IMR-90 (cell line): Measurements from ENCODE around the gene HOOK1. TPM values are rescaled to one million over a fixed set of nuclear protein-coding genes. Genes with fewer than 3 reads are reported as not detected.

ENCODE experiments used
- ATAC-seq: fragments of 200-7000 bp; cut with Tn5 transposase; 2 replicates; pipeline ENCODE4 v1.9.1; 2020; ENCODE audit warnings: low read depth, mild to moderate bottlenecking, moderate library complexity
- BruUV-seq: library from RNA; stranded (reverse); fragments of 400-500 nt; replicated peaks from 2 replicates; lab custom pipeline; 2021; lab: Mats Ljungman, UMichigan
- CTCF ChIA-PET: fragments of 300-600 bp; formaldehyde crosslinking; extraction: SDS; loops from one replicate; lab custom pipeline; 2021; ENCODE audit warnings: antibody characterized with exemption; lab: Yijun Ruan, JAX
- POLR2A ChIA-PET: fragments of 300-600 bp; sonication (Branson Sonifier 250); formaldehyde crosslinking; loops from one replicate; lab custom pipeline; 2022; ENCODE audit warnings: antibody characterized with exemption; ENCODE audit not compliant: unreplicated experiment; lab: Charles Lee
- DNase-seq: peaks from one replicate; pipeline ENCODE4 v3.0.0; 2013
- H2AFZ ChIP-seq: replicated peaks from 2 replicates; pipeline ENCODE3; 2013; ENCODE audit warnings: low read length, mild to moderate bottlenecking; ENCODE audit not compliant: poor library complexity
- H2AK5ac ChIP-seq: 2 replicates; pipeline ENCODE4 v1.6.1; 2013; ENCODE audit warnings: low read depth, low read length, inconsistent platforms
- H2AK9ac ChIP-seq: replicated peaks from 2 replicates; pipeline ENCODE3; 2013; ENCODE audit warnings: mild to moderate bottlenecking, low read depth, low read length, moderate library complexity; ENCODE audit not compliant: poor library complexity
- H2BK120ac ChIP-seq: 2 replicates; pipeline ENCODE4 v1.6.1; 2013; ENCODE audit warnings: low read depth, low read length, inconsistent platforms
- H2BK15ac ChIP-seq: 3 replicates; pipeline ENCODE4 v1.6.1; 2013; ENCODE audit warnings: low read depth, low read length, inconsistent platforms
- H2BK20ac ChIP-seq: 2 replicates; pipeline ENCODE4 v1.6.1; 2013; ENCODE audit warnings: low read depth, mild to moderate bottlenecking, inconsistent platforms, low read length, moderate library complexity
- H2BK5ac ChIP-seq: 2 replicates; pipeline ENCODE4 v1.6.1; 2013; ENCODE audit warnings: mild to moderate bottlenecking, low read depth, low read length, inconsistent platforms; ENCODE audit not compliant: poor library complexity, severe bottlenecking
- H3K14ac ChIP-seq: replicated peaks from 2 replicates; pipeline ENCODE4 v1.6.1; 2013; ENCODE audit warnings: low read depth, low read length, inconsistent platforms
- H3K18ac ChIP-seq: 2 replicates; pipeline ENCODE4 v1.6.1; 2013; ENCODE audit warnings: low read depth, low read length, control low read depth
- H3K23ac ChIP-seq: 2 replicates; pipeline ENCODE4 v1.6.1; 2013; ENCODE audit warnings: low read depth, low read length, inconsistent platforms
- H3K27ac ChIP-seq: 2 replicates; pipeline ENCODE4 v1.5.1; 2013; ENCODE audit warnings: mild to moderate bottlenecking, control low read depth, low read length; ENCODE audit not compliant: insufficient read depth
- H3K27me3 ChIP-seq: 2 replicates; pipeline ENCODE4 v1.6.1; 2013; ENCODE audit warnings: low read length; ENCODE audit not compliant: control insufficient read depth, insufficient read depth
- H3K36me3 ChIP-seq: 2 replicates; pipeline ENCODE4 v1.6.1; 2013; ENCODE audit warnings: low read length, mixed read lengths; ENCODE audit not compliant: control insufficient read depth, insufficient read depth
- H3K4ac ChIP-seq: 2 replicates; pipeline ENCODE4 v1.6.1; 2013; ENCODE audit warnings: low read depth, low read length, inconsistent platforms
- H3K4me1 ChIP-seq: 2 replicates; pipeline ENCODE4 v1.6.1; 2013; ENCODE audit warnings: low read length, mixed read lengths; ENCODE audit not compliant: control insufficient read depth, insufficient read depth
- H3K4me2 ChIP-seq: 2 replicates; pipeline ENCODE4 v1.6.1; 2013; ENCODE audit warnings: low read depth, mild to moderate bottlenecking, control low read depth, low read length, moderate library complexity
- H3K4me3 ChIP-seq: 2 replicates; pipeline ENCODE4 v1.5.1; 2013; ENCODE audit warnings: low read depth, mild to moderate bottlenecking, control low read depth, low read length, moderate library complexity; ENCODE audit not compliant: insufficient read depth
- H3K56ac ChIP-seq: 2 replicates; pipeline ENCODE4 v1.6.1; 2013; ENCODE audit warnings: low read length, inconsistent platforms; ENCODE audit not compliant: insufficient read depth; ENCODE audit errors: extremely low read depth
- H3K79me1 ChIP-seq, 2 experiments: 2 replicates each; pipeline ENCODE4 v1.6.1; 2013; ENCODE audit warnings: low read length in 2 of 2, inconsistent platforms in 1 of 2, low read depth in 1 of 2
- H3K9ac ChIP-seq: 2 replicates; pipeline ENCODE4 v1.6.1; 2013; ENCODE audit warnings: low read depth, low read length, control low read depth
- H3K9me1 ChIP-seq: 2 replicates; pipeline ENCODE4 v1.6.1; 2013; ENCODE audit warnings: low read length, inconsistent platforms; ENCODE audit not compliant: insufficient read depth
- H3K9me3 ChIP-seq: 2 replicates; pipeline ENCODE4 v1.6.1; 2013; ENCODE audit warnings: low read length; ENCODE audit not compliant: control insufficient read depth, insufficient read depth
- H4K20me1 ChIP-seq: 2 replicates; pipeline ENCODE4 v1.6.1; 2013; ENCODE audit warnings: low read length, inconsistent platforms; ENCODE audit not compliant: insufficient read depth
- H4K5ac ChIP-seq: 2 replicates; pipeline ENCODE4 v1.6.1; 2013; ENCODE audit warnings: mild to moderate bottlenecking, low read depth, low read length, control low read depth
- H4K8ac ChIP-seq, 2 experiments: 2 replicates each; pipeline ENCODE4 v1.6.1; 2013; ENCODE audit warnings: low read depth in 2 of 2, low read length in 2 of 2, control low read depth in 1 of 2, inconsistent platforms in 1 of 2
- H4K91ac ChIP-seq: 2 replicates; pipeline ENCODE4 v1.6.1; 2013; ENCODE audit warnings: low read depth, low read length, inconsistent platforms; ENCODE audit not compliant: insufficient read depth
- CEBPB ChIP-seq: IDR thresholded peaks from 2 replicates; pipeline ENCODE4 v1.6.1; 2012; ENCODE audit warnings: low read depth, low read length, improper control_type of control experiment
- CHD1 ChIP-seq: IDR thresholded peaks from 2 replicates; pipeline ENCODE4 v1.6.1; 2012; ENCODE audit warnings: low read depth, low read length, improper control_type of control experiment
- MAFK ChIP-seq: IDR thresholded peaks from 2 replicates; pipeline ENCODE4 v1.6.1; 2012; ENCODE audit warnings: low read depth, low read length, improper control_type of control experiment
- MAZ ChIP-seq: IDR thresholded peaks from 2 replicates; pipeline ENCODE4 v1.6.1; 2012; ENCODE audit warnings: low read depth, mild to moderate bottlenecking, low read length, improper control_type of control experiment, moderate library complexity, borderline replicate concordance
- NFE2L2 ChIP-seq: fragments of 150-350 bp; IDR thresholded peaks from 2 replicates; pipeline ENCODE4 v1.6.1; 2016; ENCODE audit warnings: low read depth, mild to moderate bottlenecking, low read length
- POLR2A ChIP-seq: IDR thresholded peaks from 2 replicates; pipeline ENCODE4 v1.6.1; 2012; ENCODE audit warnings: mild to moderate bottlenecking, low read depth, low read length
- RAD21 ChIP-seq: IDR thresholded peaks from 2 replicates; pipeline ENCODE4 v1.6.1; 2012; ENCODE audit warnings: low read length, improper control_type of control experiment
- RFX5 ChIP-seq: IDR thresholded peaks from 2 replicates; pipeline ENCODE4 v1.8.0; 2012; ENCODE audit warnings: low read depth, mild to moderate bottlenecking, low read length, moderate library complexity
- SMC3 ChIP-seq: fragments of 150-350 bp; IDR thresholded peaks from 2 replicates; pipeline ENCODE4 v1.6.1; 2016; ENCODE audit warnings: low read depth, mild to moderate bottlenecking, antibody characterized with exemption, low read length, moderate library complexity
- WGBS, 2 experiments: methylation state at CpG; one replicate each; pipeline versions ENCODE4 v1.1.5 to v1.1.7; 2013; ENCODE audit warnings: missing lambda C conversion rate in 2 of 2; ENCODE audit not compliant: insufficient read length in 1 of 2; ENCODE audit errors: extremely low coverage in 2 of 2; 5-methylcytosine and 5-hydroxymethylcytosine counted together
- dilution Hi-C: fragments of 300-500 bp; cut with HindIII; formaldehyde crosslinking; loops from one replicate; pipeline ENCODE4 v1.14.3; 2018; ENCODE audit warnings: low sequenced_read_pairs; ENCODE audit not compliant: unreplicated experiment
- in situ Hi-C: fragments of 300-500 bp; cut with MboI; formaldehyde crosslinking; loops from 3 replicates; pipeline ENCODE4 v1.14.3; 2019; ENCODE audit warnings: low sequenced_read_pairs, inconsistent platforms, mixed read lengths
- intact Hi-C: fragments of 100-400 bp; cut with micrococcal nuclease; formaldehyde crosslinking; loops from 2 replicates; pipeline ENCODE4 v1.10.0; 2022
- polyA plus RNA-seq, 3 experiments: library from polyadenylated mRNA; depleted of rRNA; stranded (reverse); fragments of >200 nt; gene quantifications; 2 replicates each; pipeline ENCODE4 v1.2.3, GENCODE V29; 2012; ENCODE audit warnings: low replicate concordance in 1 of 3
- total RNA-seq: library from RNA; depleted of rRNA; stranded (reverse); fragments of >200 nt; gene quantifications from 2 replicates; pipeline ENCODE4 v1.2.3, GENCODE V29; 2012
- TF ChIP-seq, protein P1 (sequence below): fragments of 150-350 bp; IDR thresholded peaks from 2 replicates; pipeline ENCODE4 v1.6.1; 2017; ENCODE audit warnings: mild to moderate bottlenecking, antibody characterized with exemption, low read length, low read depth
- TF ChIP-seq, protein P2 (sequence below): fragments of 150-350 bp; IDR thresholded peaks from 2 replicates; pipeline ENCODE4 v1.6.1; 2016; ENCODE audit warnings: low read depth, mild to moderate bottlenecking, low read length, moderate library complexity, borderline replicate concordance

The HOOK1 gene
- total and polyA plus RNA-seq, 2 of the 4 experiments (the other 2 are of a cell fraction): not detected

DNA sequence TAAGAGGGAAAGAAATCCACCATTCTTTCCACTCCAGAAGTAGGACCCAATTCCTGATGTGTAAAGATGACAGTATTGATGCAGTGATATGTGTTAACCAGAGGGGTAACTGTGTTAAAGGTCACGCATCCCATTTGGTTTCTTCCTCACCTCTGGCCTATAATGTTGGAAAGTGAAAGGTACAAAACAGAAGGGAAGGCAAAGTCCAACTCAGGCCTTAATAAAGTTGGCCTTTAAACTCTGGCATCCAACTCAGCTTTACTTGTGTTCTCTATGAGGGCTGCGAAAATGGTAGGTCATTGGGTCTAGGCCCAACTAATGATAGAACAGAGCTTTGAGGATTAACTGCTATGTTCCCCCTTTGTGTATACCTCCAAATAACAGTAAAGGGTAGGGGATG is 93.9 kb downstream of the HOOK1 start:
- H3K9me1 ChIP-seq: no peaks in the 10 kb centered on the region
- TF ChIP-seq MAZ (no peak), RFX5 (no peak), POLR2A (no peak), RAD21 (no peak), CHD1 (no peak), NFE2L2 (no peak), SMC3 (no peak), CEBPB (no peak), MAFK (no peak)
- TF ChIP-seq, protein P1, sequence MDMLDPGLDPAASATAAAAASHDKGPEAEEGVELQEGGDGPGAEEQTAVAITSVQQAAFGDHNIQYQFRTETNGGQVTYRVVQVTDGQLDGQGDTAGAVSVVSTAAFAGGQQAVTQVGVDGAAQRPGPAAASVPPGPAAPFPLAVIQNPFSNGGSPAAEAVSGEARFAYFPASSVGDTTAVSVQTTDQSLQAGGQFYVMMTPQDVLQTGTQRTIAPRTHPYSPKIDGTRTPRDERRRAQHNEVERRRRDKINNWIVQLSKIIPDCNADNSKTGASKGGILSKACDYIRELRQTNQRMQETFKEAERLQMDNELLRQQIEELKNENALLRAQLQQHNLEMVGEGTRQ: no peak
- TF ChIP-seq, protein P2, sequence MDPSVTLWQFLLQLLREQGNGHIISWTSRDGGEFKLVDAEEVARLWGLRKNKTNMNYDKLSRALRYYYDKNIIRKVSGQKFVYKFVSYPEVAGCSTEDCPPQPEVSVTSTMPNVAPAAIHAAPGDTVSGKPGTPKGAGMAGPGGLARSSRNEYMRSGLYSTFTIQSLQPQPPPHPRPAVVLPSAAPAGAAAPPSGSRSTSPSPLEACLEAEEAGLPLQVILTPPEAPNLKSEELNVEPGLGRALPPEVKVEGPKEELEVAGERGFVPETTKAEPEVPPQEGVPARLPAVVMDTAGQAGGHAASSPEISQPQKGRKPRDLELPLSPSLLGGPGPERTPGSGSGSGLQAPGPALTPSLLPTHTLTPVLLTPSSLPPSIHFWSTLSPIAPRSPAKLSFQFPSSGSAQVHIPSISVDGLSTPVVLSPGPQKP: no peak
- no TSS peak for BruUV-seq
- H3K4me2 ChIP-seq: no peak overlapping the region
- H2BK120ac ChIP-seq: no peak overlapping the region
- WGBS, 2 experiments: no CpG with 5 or more reads among the region's 2 CpGs
- DNase-seq (no peak), ATAC-seq (no peak)
- H4K91ac ChIP-seq: no peak overlapping the region
- no peak overlapping the region for H3K4me3 ChIP-seq
- H3K27ac ChIP-seq: no peak overlapping the region
- no peaks in the 10 kb centered on the region for H3K9me3 ChIP-seq
- POLR2A ChIA-PET: no interaction called here
- no peaks in the 10 kb centered on the region for H3K36me3 ChIP-seq
- CTCF ChIA-PET: no interaction called here
- intact Hi-C loops (no loop called here), dilution Hi-C loops (no loop called here), in situ Hi-C loops (no loop called here)
- H3K79me1 ChIP-seq: no peaks in the 10 kb centered on the region
- H3K14ac ChIP-seq: no peak overlapping the region
- no peak overlapping the region for H2BK20ac ChIP-seq
- H3K23ac ChIP-seq: no peak overlapping the region
- H2AK5ac ChIP-seq: no peak overlapping the region
- H3K27me3 ChIP-seq: no peaks in the 10 kb centered on the region
- H3K4ac ChIP-seq: no peak overlapping the region
- no peak overlapping the region for H2BK5ac ChIP-seq
- H3K56ac ChIP-seq: no peak overlapping the region
- no peak overlapping the region for H3K9ac ChIP-seq
- H3K4me1 ChIP-seq: no peaks in the 10 kb centered on the region
- no peak overlapping the region for H4K8ac ChIP-seq
- H2BK15ac ChIP-seq: no peak overlapping the region
- H2AFZ ChIP-seq: no peak overlapping the region
- no peak overlapping the region for H2AK9ac ChIP-seq
- no peak overlapping the region for H4K5ac ChIP-seq
- H4K20me1 ChIP-seq: no peaks in the 10 kb centered on the region
- H3K18ac ChIP-seq: no peak overlapping the region
